CD4-positive, alpha-beta memory T cell (primary cell): ENCODE results near the gene SAP30BP. TPM values are rescaled to one million over a fixed set of nuclear protein-coding genes. Genes with fewer than 3 reads are reported as not detected.

Experiments
- CTCF ChIA-PET: fragments of 350-600 bp; sonication (Branson Sonifier 250); formaldehyde crosslinking; loops from one replicate; lab custom pipeline; 2021; ENCODE audit warnings: inconsistent platforms; ENCODE audit not compliant: partially characterized antibody; lab: Charles Lee
- POLR2A ChIA-PET: fragments of 350-600 bp; sonication (Branson Sonifier 250); formaldehyde crosslinking; loops from one replicate; lab custom pipeline; 2021; ENCODE audit not compliant: partially characterized antibody; lab: Charles Lee
- DNase-seq, 5 donors: peaks; one replicate each; pipeline versions ENCODE4 v3.0.0 to v3.0.0-alpha.2; 2020 to 2022; ENCODE audit warnings: mixed read lengths in 1 of 5
- H3K27ac ChIP-seq: one replicate; pipeline ENCODE4 v1.7.0; 2013; ENCODE audit warnings: low read depth, low read length
- H3K27me3 ChIP-seq: 2 replicates; pipeline ENCODE4 v1.7.0; 2013; ENCODE audit warnings: mild to moderate bottlenecking, low read length, moderate library complexity; ENCODE audit not compliant: insufficient read depth
- H3K36me3 ChIP-seq: 2 replicates; pipeline ENCODE4 v1.7.0; 2013; ENCODE audit warnings: mild to moderate bottlenecking, low read length, moderate library complexity; ENCODE audit not compliant: insufficient read depth
- H3K4me1 ChIP-seq: 2 replicates; pipeline ENCODE4 v1.7.0; 2013; ENCODE audit warnings: mild to moderate bottlenecking, low read length, moderate library complexity; ENCODE audit not compliant: insufficient read depth
- H3K4me3 ChIP-seq, 2 donors: one replicate each; pipeline ENCODE4 v1.7.0; 2013; ENCODE audit warnings: low read length in 2 of 2, mild to moderate bottlenecking in 1 of 2
- H3K9me3 ChIP-seq, 2 donors: one replicate each; pipeline ENCODE4 v1.7.0; 2013; ENCODE audit warnings: low read length in 2 of 2, control low read depth in 1 of 2; ENCODE audit not compliant: control insufficient read depth in 1 of 2
- H3K27ac Mint-ChIP-seq, 7 donors: one replicate each; pipeline ENCODE4 v1.8.0; 2020 to 2021; ENCODE audit warnings: mixed read lengths in 7 of 7, mild to moderate bottlenecking in 6 of 7, inconsistent platforms in 3 of 7, moderate library complexity in 3 of 7
- H3K27me3 Mint-ChIP-seq, 2 donors: one replicate each; pipeline ENCODE4 v1.8.0; 2020 to 2021; ENCODE audit warnings: mixed read lengths in 2 of 2
- H3K36me3 Mint-ChIP-seq, 2 donors: one replicate each; pipeline ENCODE4 v1.8.0; 2020 to 2021; ENCODE audit warnings: mixed read lengths in 2 of 2, inconsistent platforms in 1 of 2, mild to moderate bottlenecking in 1 of 2
- H3K4me1 Mint-ChIP-seq, 4 donors: one replicate each; pipeline ENCODE4 v1.8.0; 2020 to 2021; ENCODE audit warnings: mixed read lengths in 4 of 4, mild to moderate bottlenecking in 1 of 4
- H3K4me3 Mint-ChIP-seq, 8 donors: one replicate each; pipeline ENCODE4 v1.8.0; 2020 to 2021; ENCODE audit warnings: mixed read lengths in 8 of 8, mild to moderate bottlenecking in 7 of 8, moderate library complexity in 6 of 8, inconsistent platforms in 3 of 8
- H3K9me3 Mint-ChIP-seq, 8 donors: one replicate each; pipeline ENCODE4 v1.8.0; 2020 to 2021; ENCODE audit warnings: mixed read lengths in 8 of 8, mild to moderate bottlenecking in 5 of 8, inconsistent platforms in 3 of 8, moderate library complexity in 1 of 8
- intact Hi-C: fragments of 100-400 bp; cut with micrococcal nuclease; formaldehyde crosslinking; loops from one replicate; pipeline ENCODE4 v1.15.1; 2023
- polyA plus RNA-seq, 2 donors: library from polyadenylated mRNA; unstranded; fragments of 300-500 nt; fragmentation: Illumina TruSeq; gene quantifications; one replicate each; pipeline ENCODE4 v1.2.3, GENCODE V29; 2021
- total RNA-seq, 2 experiments: library from RNA; stranded (reverse); gene quantifications; one replicate each; pipeline ENCODE4 v1.2.3, GENCODE V29; 2021

The SAP30BP gene
- total and polyA plus RNA-seq, 4 experiments from 2014 or later = 69.9 to 119 (median 97.5) TPM

- no peaks in the 10 kb centered on the region for H3K27me3 Mint-ChIP-seq
- peaks cover 3 to 8% (median 5%) of the 10 kb centered on the region in 4 donors for H3K4me1 Mint-ChIP-seq
- Histone ChIP-seq H3K36me3 (no peaks in the 10 kb centered on the region), H3K9me3 (no peaks in the 10 kb centered on the region), H3K4me1 (peaks cover 8% of the 10 kb centered on the region), H3K27ac (no peak overlapping the region), H3K27me3 (no peaks in the 10 kb centered on the region), H3K4me3 (no peak overlapping the region)
- peak overlapping the region in 3 of 8 donors; percentile 52 to 65 (median 59) for H3K4me3 Mint-ChIP-seq
- POLR2A ChIA-PET = interaction anchor here (1.0 kb wide), 1 partner anchor 55 kb away, joined by 3 read pairs; the partner anchor contains the start of gene RECQL5
- DNase-seq = no peak
- CTCF ChIA-PET = interaction anchor here (1.4 kb wide), 1 partner anchor 27 kb away, joined by 3 read pairs; no protein-coding TSS in a partner anchor
- peak overlapping the region in 1 of 7 donors; percentile 53 for H3K27ac Mint-ChIP-seq
- intact Hi-C loops = no loop called here
- H3K36me3 Mint-ChIP-seq = no peaks in the 10 kb centered on the region
- no peaks in the 10 kb centered on the region for H3K9me3 Mint-ChIP-seq
These were observed 54.9 kb downstream of the SAP30BP start for GRCh38 chr17:75722076-75722475.

- Histone ChIP-seq H3K27ac (no peak overlapping the region), H3K4me1 (peaks cover 8% of the 10 kb centered on the region), H3K9me3 (no peaks in the 10 kb centered on the region), H3K4me3 (no peak overlapping the region), H3K36me3 (no peaks in the 10 kb centered on the region), H3K27me3 (no peaks in the 10 kb centered on the region)
- Mint-ChIP-seq H3K9me3 (no peaks in the 10 kb centered on the region), H3K27me3 (no peaks in the 10 kb centered on the region), H3K36me3 (no peaks in the 10 kb centered on the region), H3K27ac (peak overlapping the region in 1 of 7 donors; percentile 35), H3K4me3 (peak overlapping the region in 4 of 8 donors; percentile 25 to 65 (median 36)), H3K4me1 (peaks cover 3 to 8% (median 5%) of the 10 kb centered on the region in 4 donors)
- ChIA-PET POLR2A (no interaction called here), CTCF (interaction anchor here (1.4 kb wide), 1 partner anchor 27 kb away, joined by 3 read pairs; no protein-coding TSS in a partner anchor)
- intact Hi-C loops = no loop called here
- no peak for DNase-seq
These were observed 55.5 kb downstream of the SAP30BP start for GRCh38 chr17:75722542-75723095.

- no peaks in the 10 kb centered on the region for H3K27me3 Mint-ChIP-seq
- no peak overlapping the region for H3K27ac Mint-ChIP-seq
- POLR2A ChIA-PET = no interaction called here
- H3K4me1 ChIP-seq = peaks cover 8% of the 10 kb centered on the region
- no peaks in the 10 kb centered on the region for H3K36me3 Mint-ChIP-seq
- H3K4me3 Mint-ChIP-seq = peak overlapping the region in 1 of 8 donors; percentile 34
- peaks cover 3 to 8% (median 5%) of the 10 kb centered on the region in 4 donors for H3K4me1 Mint-ChIP-seq
- CTCF ChIA-PET = interaction anchor here (1.1 to 1.4 kb wide), 2 partner anchors 26 to 90 kb away, joined by 3 to 4 read pairs; partner anchors contain the start of gene SMIM5
- no peak overlapping the region for H3K4me3 ChIP-seq
- no peaks in the 10 kb centered on the region for H3K36me3 ChIP-seq
- no peaks in the 10 kb centered on the region for H3K9me3 ChIP-seq
- H3K27ac ChIP-seq = no peak overlapping the region
- intact Hi-C loops = no loop called here
- H3K27me3 ChIP-seq = no peaks in the 10 kb centered on the region
- H3K9me3 Mint-ChIP-seq = no peaks in the 10 kb centered on the region
- DNase-seq = no peak
These were observed 56.2 kb downstream of the SAP30BP start for GRCh38 chr17:75723171-75723930.

GRCh38 chr17:75724016-75725003, 57.2 kb downstream of the SAP30BP start:
- H3K27ac ChIP-seq = no peak overlapping the region
- ChIA-PET POLR2A (interaction anchor here (0.5 kb wide), 1 partner anchor 440 kb away, joined by 3 read pairs; no protein-coding TSS in a partner anchor), CTCF (interaction anchor here (1.1 kb wide), 1 partner anchor 91 kb away, joined by 4 read pairs; the partner anchor contains the start of gene SMIM5)
- DNase-seq = no peak
- H3K27ac Mint-ChIP-seq = no peak overlapping the region
- H3K36me3 Mint-ChIP-seq = no peaks in the 10 kb centered on the region
- no peak overlapping the region for H3K4me3 Mint-ChIP-seq
- H3K27me3 Mint-ChIP-seq = no peaks in the 10 kb centered on the region
- no peaks in the 10 kb centered on the region for H3K9me3 Mint-ChIP-seq
- intact Hi-C loops = no loop called here
- H3K9me3 ChIP-seq = no peaks in the 10 kb centered on the region
- H3K4me1 ChIP-seq = peaks cover 8% of the 10 kb centered on the region
- H3K4me3 ChIP-seq = no peak overlapping the region
- no peaks in the 10 kb centered on the region for H3K27me3 ChIP-seq
- peaks cover 3 to 8% (median 5%) of the 10 kb centered on the region in 4 donors for H3K4me1 Mint-ChIP-seq
- no peaks in the 10 kb centered on the region for H3K36me3 ChIP-seq

GRCh38 chr17:75725504-75725903, 58.4 kb downstream of the SAP30BP start:
- Mint-ChIP-seq H3K36me3 (no peaks in the 10 kb centered on the region), H3K27ac (peak overlapping the region in 1 of 7 donors; percentile 48), H3K4me3 (no peak overlapping the region), H3K9me3 (no peaks in the 10 kb centered on the region), H3K4me1 (peaks cover 0 to 3% (median 2%) of the 10 kb centered on the region in 4 donors), H3K27me3 (no peaks in the 10 kb centered on the region)
- H3K36me3 ChIP-seq = no peaks in the 10 kb centered on the region
- no peaks in the 10 kb centered on the region for H3K27me3 ChIP-seq
- no peak overlapping the region for H3K27ac ChIP-seq
- no peaks in the 10 kb centered on the region for H3K9me3 ChIP-seq
- ChIA-PET CTCF (interaction anchor here (1.0 kb wide), 1 partner anchor 25 kb away, joined by 3 read pairs; no protein-coding TSS in a partner anchor), POLR2A (no interaction called here)
- H3K4me3 ChIP-seq = no peak overlapping the region
- H3K4me1 ChIP-seq = peaks cover 7% of the 10 kb centered on the region
- intact Hi-C loops = no loop called here
- no peak for DNase-seq

- H3K27me3 ChIP-seq = no peaks in the 10 kb centered on the region
- H3K4me3 Mint-ChIP-seq = no peak overlapping the region
- ChIA-PET CTCF (no interaction called here), POLR2A (no interaction called here)
- no peak for DNase-seq
- H3K36me3 ChIP-seq = no peaks in the 10 kb centered on the region
- H3K4me3 ChIP-seq = no peak overlapping the region
- H3K9me3 ChIP-seq = no peaks in the 10 kb centered on the region
- no peaks in the 10 kb centered on the region for H3K4me1 Mint-ChIP-seq
- no peaks in the 10 kb centered on the region for H3K27me3 Mint-ChIP-seq
- no peaks in the 10 kb centered on the region for H3K9me3 Mint-ChIP-seq
- no peak overlapping the region for H3K27ac ChIP-seq
- intact Hi-C loops = no loop called here
- H3K4me1 ChIP-seq = no peaks in the 10 kb centered on the region
- no peak overlapping the region for H3K27ac Mint-ChIP-seq
- no peaks in the 10 kb centered on the region for H3K36me3 Mint-ChIP-seq
These were observed 60.3 kb downstream of the SAP30BP start for GRCh38 chr17:75727391-75727790.
